NCI-H2171 (cell line): ENCODE measurements around the gene DAGLA.
A peak's percentile ranks its signal among the peaks of the same experiment; 100 is the strongest.

Experiments
- DNase-seq: peaks from one replicate; lab custom pipeline; 2025; lab: John Stamatoyannopoulos, UW

DAGLA gene

GRCh38 chr11:61728066-61728939 is 48.1 kb downstream of the DAGLA start:
- no peak for DNase-seq

- no peak for DNase-seq
These were observed 48.7 kb downstream of the DAGLA start for GRCh38 chr11:61728940-61729219.

GRCh38 chr11:61730240-61730994 is 50.2 kb downstream of the DAGLA start:
- DNase-seq, result peak; percentile 80

- DNase-seq, result no peak
These were observed 51.2 kb downstream of the DAGLA start for GRCh38 chr11:61731211-61731951.

GRCh38 chr11:61731952-61732675 is 51.9 kb downstream of the DAGLA start:
- no peak for DNase-seq

GRCh38 chr11:61732705-61733104 is 52.5 kb downstream of the DAGLA start:
- DNase-seq, result no peak

GRCh38 chr11:61733120-61733978 is 53.2 kb downstream of the DAGLA start:
- DNase-seq, result peak; percentile 89

- no peak for DNase-seq
These were observed 54.6 kb downstream of the DAGLA start for GRCh38 chr11:61734767-61735166.

- DNase-seq, result no peak
These were observed 55.2 kb downstream of the DAGLA start for GRCh38 chr11:61735391-61735790.

GRCh38 chr11:61736310-61736709 is 56.1 kb downstream of the DAGLA start:
- no peak for DNase-seq

- no peak for DNase-seq
These were observed 56.9 kb downstream of the DAGLA start for GRCh38 chr11:61737131-61737530.

GRCh38 chr11:61737636-61738386 is 57.6 kb downstream of the DAGLA start:
- DNase-seq, result no peak

- no peak for DNase-seq
These were observed 58.6 kb downstream of the DAGLA start for GRCh38 chr11:61738776-61739175.

GRCh38 chr11:61739413-61739812 is 59.2 kb downstream of the DAGLA start:
- no peak for DNase-seq

- DNase-seq, result no peak
These were observed 59.8 kb downstream of the DAGLA start for GRCh38 chr11:61739966-61740365.

- DNase-seq, result no peak
These were observed 62.2 kb downstream of the DAGLA start for GRCh38 chr11:61742391-61742790.

- no peak for DNase-seq
These were observed 63.4 kb downstream of the DAGLA start for GRCh38 chr11:61743486-61744095.

- no peak for DNase-seq
These were observed 64.0 kb downstream of the DAGLA start for GRCh38 chr11:61744181-61744580.

GRCh38 chr11:61744609-61745156 is 64.5 kb downstream of the DAGLA start:
- no peak for DNase-seq
